MM.1S (cell line): ENCODE results near the gene C19orf38.
A peak's percentile ranks its signal among the peaks of the same experiment; 100 is the strongest.
"Not testable (repeated sequence)": the region's sequence is repeated elsewhere in the genome, so short reads cannot be mapped to it uniquely, and the experiment has no call there.

Source experiments
- DNase-seq: peaks from one replicate; pipeline ENCODE4 v3.0.0-alpha.2; 2015
- H2AFZ ChIP-seq: fragments of 300-600 bp; sonication (generic); 2 replicates; pipeline ENCODE4 v1.6.0; 2016; ENCODE audit warnings: antibody characterized with exemption, low read length
- H3F3A ChIP-seq: fragments of 300-600 bp; sonication (generic); 2 replicates; pipeline ENCODE4 v1.6.1; 2016; ENCODE audit warnings: mild to moderate bottlenecking, antibody characterized with exemption, low read length, moderate library complexity, mixed read lengths; ENCODE audit not compliant: insufficient read depth
- H3K27ac ChIP-seq: fragments of 300-600 bp; sonication (generic); 2 replicates; pipeline ENCODE4 v1.5.1; 2016; ENCODE audit warnings: mild to moderate bottlenecking, low read length
- H3K27me3 ChIP-seq: fragments of 300-600 bp; sonication (generic); replicated peaks from 2 replicates; pipeline ENCODE4 v1.6.0; 2016; ENCODE audit warnings: low read length; ENCODE audit not compliant: insufficient read depth
- H3K36me3 ChIP-seq: fragments of 300-600 bp; sonication (generic); replicated peaks from 2 replicates; pipeline ENCODE4 v1.6.1; 2016; ENCODE audit warnings: mild to moderate bottlenecking, low read length, mixed read lengths; ENCODE audit not compliant: insufficient read depth
- H3K4me1 ChIP-seq: fragments of 300-600 bp; sonication (generic); 2 replicates; pipeline ENCODE4 v1.6.1; 2016; ENCODE audit warnings: low read length, mixed read lengths
- H3K4me2 ChIP-seq: fragments of 300-600 bp; sonication (generic); 2 replicates; pipeline ENCODE4 v1.6.0; 2016; ENCODE audit warnings: low read depth, low read length
- H3K4me3 ChIP-seq: fragments of 300-600 bp; sonication (generic); 2 replicates; pipeline ENCODE4 v1.5.1; 2016; ENCODE audit warnings: low read length, mixed read lengths
- H3K79me2 ChIP-seq: fragments of 300-600 bp; sonication (generic); 2 replicates; pipeline ENCODE4 v1.6.1; 2016; ENCODE audit warnings: mixed run types, low read length, mixed read lengths
- H3K9ac ChIP-seq: fragments of 300-600 bp; sonication (generic); 2 replicates; pipeline ENCODE4 v1.6.1; 2016; ENCODE audit warnings: low read length, mixed read lengths
- H3K9me2 ChIP-seq: fragments of 300-600 bp; sonication (generic); replicated peaks from 2 replicates; pipeline ENCODE4 v1.6.1; 2016; ENCODE audit warnings: mild to moderate bottlenecking, low read length, mixed read lengths; ENCODE audit not compliant: insufficient read depth
- H3K9me3 ChIP-seq: fragments of 300-600 bp; sonication (generic); replicated peaks from 2 replicates; pipeline ENCODE4 v1.6.1; 2016; ENCODE audit warnings: mild to moderate bottlenecking, low read length, mixed read lengths; ENCODE audit not compliant: insufficient read depth
- H4K20me1 ChIP-seq: fragments of 300-600 bp; sonication (generic); 2 replicates; pipeline ENCODE4 v1.6.1; 2016; ENCODE audit warnings: mild to moderate bottlenecking, low read length, moderate library complexity, mixed read lengths; ENCODE audit not compliant: insufficient read depth
- EZH2 ChIP-seq: fragments of 300-600 bp; sonication (generic); optimal IDR thresholded peaks from 2 replicates; pipeline ENCODE3; 2017; ENCODE audit warnings: low read depth, mild to moderate bottlenecking, antibody characterized with exemption, low read length, mixed read lengths
- EZH2phosphoT487 ChIP-seq: fragments of 300-600 bp; sonication (generic); IDR thresholded peaks from 2 replicates; pipeline ENCODE4 v1.6.1; 2018; ENCODE audit warnings: antibody characterized with exemption, low read length
- TF ChIP-seq, protein P1 (sequence below): fragments of 300-600 bp; sonication (generic); IDR thresholded peaks from 2 replicates; pipeline ENCODE4 v1.5.1; 2016; ENCODE audit warnings: antibody characterized with exemption, low read length, mixed read lengths

Gene C19orf38

DNA sequence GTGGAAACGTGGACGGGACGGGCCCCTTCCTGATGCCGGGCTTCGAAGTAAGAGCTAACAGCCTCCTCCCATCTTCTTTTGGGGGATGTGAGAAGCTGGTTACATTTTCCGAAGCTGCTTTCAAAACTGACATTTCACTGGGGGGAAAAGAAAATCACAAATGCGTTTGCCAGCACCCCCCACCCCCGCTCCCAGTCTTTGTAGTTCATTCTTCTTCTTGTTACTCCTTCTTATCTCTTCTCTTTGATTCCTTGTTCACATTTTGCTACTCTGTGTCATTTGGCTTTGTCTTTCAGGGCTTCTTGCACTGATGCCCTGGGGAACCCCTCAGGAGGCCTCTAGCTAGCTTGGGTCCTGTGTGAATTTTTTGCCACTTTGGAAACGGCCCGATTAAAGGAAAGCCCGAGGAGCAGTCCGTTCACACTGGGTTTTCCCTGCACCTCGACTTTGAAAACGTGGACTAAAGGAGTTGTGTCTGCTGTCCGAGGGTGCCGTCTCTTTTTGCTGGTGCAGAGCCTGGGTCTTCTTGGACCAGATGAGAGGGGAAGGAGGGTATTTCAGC, 24.4 kb downstream of the C19orf38 start:
- peaks cover 14% of the 10 kb centered on the region for H3F3A ChIP-seq
- H3K9me3 ChIP-seq = no peaks in the 10 kb centered on the region
- H3K27me3 ChIP-seq = no peaks in the 10 kb centered on the region
- DNase-seq = no peak
- H3K9ac ChIP-seq = peak overlapping the region; percentile 76; the same call in 1 of the 2 replicates
- peak overlapping the region; percentile 80 for H3K4me3 ChIP-seq
- H3K4me1 ChIP-seq = peaks cover 16% of the 10 kb centered on the region
- no peaks in the 10 kb centered on the region for H3K9me2 ChIP-seq
- 0 out of 2 replicates have a peak overlapping the region, but pooled peaks have one; percentile 39 for H2AFZ ChIP-seq
- TF ChIP-seq EZH2phosphoT487 (no peak), EZH2 (no peak)
- TF ChIP-seq, protein P1, sequence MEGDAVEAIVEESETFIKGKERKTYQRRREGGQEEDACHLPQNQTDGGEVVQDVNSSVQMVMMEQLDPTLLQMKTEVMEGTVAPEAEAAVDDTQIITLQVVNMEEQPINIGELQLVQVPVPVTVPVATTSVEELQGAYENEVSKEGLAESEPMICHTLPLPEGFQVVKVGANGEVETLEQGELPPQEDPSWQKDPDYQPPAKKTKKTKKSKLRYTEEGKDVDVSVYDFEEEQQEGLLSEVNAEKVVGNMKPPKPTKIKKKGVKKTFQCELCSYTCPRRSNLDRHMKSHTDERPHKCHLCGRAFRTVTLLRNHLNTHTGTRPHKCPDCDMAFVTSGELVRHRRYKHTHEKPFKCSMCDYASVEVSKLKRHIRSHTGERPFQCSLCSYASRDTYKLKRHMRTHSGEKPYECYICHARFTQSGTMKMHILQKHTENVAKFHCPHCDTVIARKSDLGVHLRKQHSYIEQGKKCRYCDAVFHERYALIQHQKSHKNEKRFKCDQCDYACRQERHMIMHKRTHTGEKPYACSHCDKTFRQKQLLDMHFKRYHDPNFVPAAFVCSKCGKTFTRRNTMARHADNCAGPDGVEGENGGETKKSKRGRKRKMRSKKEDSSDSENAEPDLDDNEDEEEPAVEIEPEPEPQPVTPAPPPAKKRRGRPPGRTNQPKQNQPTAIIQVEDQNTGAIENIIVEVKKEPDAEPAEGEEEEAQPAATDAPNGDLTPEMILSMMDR = no peak
- no peaks in the 10 kb centered on the region for H3K36me3 ChIP-seq
- H3K27ac ChIP-seq = no peak overlapping the region
- H3K4me2 ChIP-seq = peak overlapping the region; percentile 68
- H4K20me1 ChIP-seq = no peaks in the 10 kb centered on the region
- peaks cover 55% of the 10 kb centered on the region for H3K79me2 ChIP-seq

GRCh38 chr19:10874024-10874423, 25.8 kb downstream of the C19orf38 start:
- peaks cover 18% of the 10 kb centered on the region for H3K4me1 ChIP-seq
- no peaks in the 10 kb centered on the region for H3K9me2 ChIP-seq
- no peaks in the 10 kb centered on the region for H3K9me3 ChIP-seq
- DNase-seq = no peak
- H3K79me2 ChIP-seq = peaks cover 63% of the 10 kb centered on the region
- H3F3A ChIP-seq = peaks cover 15% of the 10 kb centered on the region
- H3K27ac ChIP-seq = no peak overlapping the region
- H3K27me3 ChIP-seq = no peaks in the 10 kb centered on the region
- no peaks in the 10 kb centered on the region for H3K36me3 ChIP-seq
- TF ChIP-seq EZH2phosphoT487 = no peak
- TF ChIP-seq, protein P1 = no peak
- TF ChIP-seq EZH2 = no peak
- H3K9ac ChIP-seq = no peak overlapping the region
- no peak overlapping the region for H3K4me3 ChIP-seq
- no peak overlapping the region for H3K4me2 ChIP-seq
- H4K20me1 ChIP-seq = no peaks in the 10 kb centered on the region
- H2AFZ ChIP-seq = no peak overlapping the region

GRCh38 chr19:10876459-10877240, 28.4 kb downstream of the C19orf38 start:
- Histone ChIP-seq H3K79me2 (peaks cover 89% of the 10 kb centered on the region), H3K27me3 (no peaks in the 10 kb centered on the region), H3K4me3 (no peak overlapping the region), H3K9me2 (no peaks in the 10 kb centered on the region), H3K4me2 (no peak overlapping the region), H3K27ac (no peak overlapping the region), H3K36me3 (no peaks in the 10 kb centered on the region), H3K9ac (no peak overlapping the region), H3F3A (peaks cover 15% of the 10 kb centered on the region), H3K4me1 (peaks cover 25% of the 10 kb centered on the region), H2AFZ (no peak overlapping the region), H4K20me1 (no peaks in the 10 kb centered on the region), H3K9me3 (no peaks in the 10 kb centered on the region)
- TF ChIP-seq EZH2phosphoT487 = no peak
- TF ChIP-seq, protein P1 = no peak
- no peak for TF ChIP-seq EZH2
- no peak for DNase-seq

- H3F3A ChIP-seq = peaks cover 14% of the 10 kb centered on the region
- H3K36me3 ChIP-seq, H3K9me3 ChIP-seq, DNase-seq, H3K27me3 ChIP-seq, H4K20me1 ChIP-seq, H3K4me3 ChIP-seq, H2AFZ ChIP-seq, H3K9me2 ChIP-seq: not testable (repeated sequence)
- peak overlapping the region; percentile 72 for H3K9ac ChIP-seq
- H3K4me1 ChIP-seq = peaks cover 25% of the 10 kb centered on the region
- peaks cover 89% of the 10 kb centered on the region for H3K79me2 ChIP-seq
- H3K27ac ChIP-seq = peak overlapping the region; percentile 80; the same call in 1 of the 2 replicates
- peak overlapping the region; percentile 82; the same call in 1 of the 2 replicates for H3K4me2 ChIP-seq
These were observed 29.4 kb downstream of the C19orf38 start for GRCh38 chr19:10877608-10878007.
